Ishikawa (cell line): ENCODE data around the gene BRWD1.

ENCODE experiments used
- CEBPB ChIP-seq: IDR thresholded peaks from 2 replicates; pipeline ENCODE4 v1.6.1; 2012
- REST ChIP-seq: IDR thresholded peaks from 2 replicates; pipeline ENCODE4 v1.6.1; 2012; ENCODE audit warnings: low read depth, mild to moderate bottlenecking
- ZBTB7A ChIP-seq: IDR thresholded peaks from 2 replicates; pipeline ENCODE4 v1.6.1; 2012; ENCODE audit warnings: low read depth

GRCh38 chr21:39189857-39190604 lies 123.4 kb downstream of the BRWD1 start:
- no peak for TF ChIP-seq REST
- TF ChIP-seq ZBTB7A = no peak
- no peak for TF ChIP-seq CEBPB
